Measurements from ENCODE around the gene ANKRD11.
"Not testable (repeated sequence)": the region's sequence is repeated elsewhere in the genome, so short reads cannot be mapped to it uniquely, and the experiment has no call there.

Gene ANKRD11

DNA sequence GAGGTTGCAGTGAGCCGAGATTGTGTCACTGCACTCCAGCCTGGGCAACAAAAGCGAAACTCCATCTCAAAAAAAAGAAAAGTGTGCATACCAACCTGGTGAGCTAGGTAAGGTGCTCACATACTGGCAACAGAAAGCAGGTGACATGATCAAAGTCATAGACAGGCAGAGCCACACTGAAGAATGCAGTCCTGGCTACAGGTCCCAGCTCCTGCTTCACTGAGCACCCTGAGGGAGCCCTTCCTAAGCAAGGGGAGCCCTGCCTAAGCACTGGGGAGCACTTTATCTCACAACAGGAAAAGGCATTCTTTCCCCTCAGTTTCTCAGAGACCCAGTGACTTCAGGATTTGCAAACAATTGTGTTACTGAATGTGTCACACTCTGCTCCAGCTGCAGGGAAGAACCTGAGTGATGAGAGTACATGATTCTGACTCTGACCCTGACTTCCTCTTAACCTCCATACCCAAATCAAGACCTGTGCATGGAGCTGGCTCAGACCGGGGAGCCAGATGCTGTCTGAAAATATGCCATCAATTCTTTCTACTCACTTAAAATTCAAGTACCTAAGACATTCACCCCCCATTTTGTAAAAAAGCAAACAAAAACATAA is 40.5 kb downstream of the ANKRD11 start:
- no peak for DNase-seq

DNA sequence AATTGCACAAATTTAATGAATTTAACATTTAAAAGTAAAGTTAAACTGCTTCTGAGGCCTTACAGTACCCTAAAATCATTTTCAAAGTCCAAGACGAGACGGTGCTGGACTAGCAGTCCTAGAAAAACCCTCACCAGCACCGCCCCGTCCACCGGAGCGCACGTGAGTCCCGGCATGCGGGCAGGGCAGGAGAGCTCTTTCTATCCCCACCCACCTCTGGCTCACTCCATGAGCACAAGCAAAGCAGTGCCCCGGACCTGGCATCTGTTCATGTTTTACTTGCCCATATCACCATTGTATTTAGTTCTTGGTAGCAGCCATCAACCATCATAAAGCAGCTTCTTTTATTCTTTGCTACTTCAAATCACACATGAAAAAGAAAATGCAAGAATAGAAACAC is 41.7 kb downstream of the ANKRD11 start:
- DNase-seq, result no peak

DNA sequence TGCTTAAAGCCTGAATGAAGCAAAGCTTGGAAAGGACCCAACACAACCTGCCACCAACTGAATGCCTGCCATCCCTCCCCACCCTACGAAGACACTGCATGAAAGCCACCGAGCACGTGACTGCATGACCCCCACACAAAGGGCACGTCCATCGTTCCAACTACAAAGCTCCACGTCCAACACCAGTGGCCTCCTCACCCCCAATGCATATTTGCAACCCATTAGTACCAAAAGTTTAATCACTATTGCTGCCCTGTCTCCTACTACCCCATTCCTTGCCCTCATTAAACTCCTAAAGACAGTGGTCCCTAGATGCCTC is 43.4 kb downstream of the ANKRD11 start:
- no peak for DNase-seq

DNA sequence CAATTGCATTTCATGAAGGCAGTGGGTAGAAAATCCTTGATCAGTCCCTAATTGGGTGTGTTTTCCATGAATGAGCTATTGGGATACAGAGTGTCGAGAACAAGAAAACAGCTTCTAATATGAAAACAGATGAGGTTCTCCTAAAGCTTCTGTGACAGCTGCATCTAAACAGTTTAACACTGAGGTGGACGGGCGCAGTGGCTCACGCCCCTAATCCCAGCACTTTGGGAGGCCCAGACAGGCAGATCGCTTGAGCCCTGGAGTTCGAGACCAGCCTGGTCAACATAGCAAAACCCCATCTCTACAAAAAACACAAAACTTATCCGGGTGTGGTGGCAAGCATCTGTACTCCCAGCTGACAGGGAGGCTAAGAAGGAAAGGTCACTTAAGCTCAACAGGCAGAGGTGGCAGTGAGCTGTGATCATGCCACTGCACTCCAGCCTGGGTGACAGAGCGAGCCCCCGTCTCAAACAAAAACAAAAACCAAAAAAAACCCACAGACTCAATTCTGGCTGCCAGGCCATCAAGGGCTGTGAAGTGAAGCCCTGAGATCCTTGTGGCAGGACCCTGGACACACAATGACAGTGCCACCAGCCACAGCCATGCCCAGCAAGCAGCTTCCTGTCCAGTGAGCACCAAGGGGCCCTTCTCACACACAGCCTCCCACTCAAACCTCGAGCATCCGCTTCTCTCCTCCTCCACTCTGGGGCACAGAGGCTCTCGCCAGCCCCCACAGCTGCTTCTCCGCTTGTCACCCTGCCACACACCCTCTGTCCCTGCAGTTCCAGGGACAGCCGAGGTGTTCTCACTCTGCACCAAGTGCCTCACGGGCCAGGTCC is 44.0 kb downstream of the ANKRD11 start:
- DNase-seq, result no peak

DNA sequence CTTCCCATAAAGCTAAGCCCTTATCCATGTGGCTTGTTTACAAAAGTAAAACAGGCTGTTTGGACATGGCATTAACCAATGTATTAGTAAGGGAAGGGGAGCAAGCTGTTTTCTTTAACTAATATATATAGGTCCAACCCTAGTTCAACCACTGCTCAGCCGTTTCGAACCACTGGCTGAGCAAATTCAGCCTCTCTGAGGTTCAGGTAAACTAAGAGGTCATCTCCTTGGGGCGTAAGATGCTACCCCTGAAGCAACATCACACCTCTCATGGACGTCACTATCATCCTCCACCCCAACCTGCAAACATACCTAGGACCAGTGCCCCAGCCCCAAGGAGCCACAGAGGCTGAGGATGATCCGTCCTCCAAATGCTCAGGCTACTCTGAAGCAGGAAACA is 45.2 kb downstream of the ANKRD11 start:
- no peak for DNase-seq

DNA sequence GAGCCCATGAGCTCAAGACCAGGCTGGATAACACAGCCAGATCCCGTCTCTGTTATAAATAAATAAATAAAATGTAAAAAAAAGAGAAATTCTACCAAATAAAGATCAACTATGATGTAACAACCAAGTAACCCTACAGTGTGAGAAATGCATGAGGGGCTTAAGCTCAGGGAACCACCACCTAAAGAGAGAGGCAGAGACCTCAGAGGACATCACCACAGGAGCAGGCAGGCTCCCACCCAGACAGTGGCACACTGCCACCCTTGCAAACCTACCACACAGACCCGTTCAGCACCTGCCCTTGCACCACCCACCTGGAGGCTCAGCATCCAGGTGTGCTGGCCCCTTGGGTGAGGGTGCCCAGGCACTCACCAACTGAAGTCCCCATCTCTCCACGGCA is 45.6 kb downstream of the ANKRD11 start:
- no peak for DNase-seq

DNA sequence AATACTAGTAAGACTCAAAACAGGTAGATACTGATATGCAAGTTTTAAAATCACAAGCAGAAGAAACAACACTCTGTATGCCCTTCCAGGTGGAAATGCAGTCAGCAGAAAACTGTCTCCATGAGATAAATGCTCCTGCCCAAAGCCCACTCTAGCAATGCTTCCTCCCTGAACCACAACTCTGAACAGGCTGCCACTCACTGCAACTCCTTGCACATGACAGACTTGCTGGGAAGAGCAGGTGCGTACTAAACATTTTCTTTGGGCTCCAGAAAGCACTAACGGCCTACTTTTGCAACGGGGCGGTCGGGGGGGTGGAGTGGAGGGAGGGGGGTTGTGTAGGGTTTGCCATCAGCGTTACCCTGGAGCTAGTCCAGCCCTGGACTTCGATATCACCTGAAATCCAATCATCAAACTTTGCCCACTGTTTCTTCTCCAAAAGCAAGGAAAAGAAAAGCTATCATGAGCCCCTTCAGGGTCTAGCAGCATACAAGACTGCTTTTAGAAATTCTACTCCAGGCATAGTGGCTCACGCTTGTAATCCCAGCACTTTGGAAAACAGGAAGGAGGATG is 46.1 kb downstream of the ANKRD11 start:
- no peak for DNase-seq

DNA sequence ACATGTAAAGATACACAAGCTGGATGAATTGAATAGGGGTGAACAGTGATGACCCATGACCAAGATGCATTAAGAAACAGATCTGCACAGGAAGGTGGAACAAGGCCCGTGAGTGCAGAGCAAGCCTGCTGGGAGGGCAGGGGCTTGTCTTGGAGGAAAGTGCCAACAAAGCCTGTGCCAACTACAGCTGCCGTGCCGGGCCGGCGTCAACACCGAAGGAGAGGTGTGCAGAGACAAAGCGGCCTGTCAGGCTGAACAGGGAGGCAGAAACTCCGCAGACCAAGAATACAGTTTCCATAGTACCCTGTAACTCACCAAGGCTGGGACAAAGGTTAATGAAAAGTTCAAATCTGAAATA is 46.7 kb downstream of the ANKRD11 start:
- no peak for DNase-seq

DNA sequence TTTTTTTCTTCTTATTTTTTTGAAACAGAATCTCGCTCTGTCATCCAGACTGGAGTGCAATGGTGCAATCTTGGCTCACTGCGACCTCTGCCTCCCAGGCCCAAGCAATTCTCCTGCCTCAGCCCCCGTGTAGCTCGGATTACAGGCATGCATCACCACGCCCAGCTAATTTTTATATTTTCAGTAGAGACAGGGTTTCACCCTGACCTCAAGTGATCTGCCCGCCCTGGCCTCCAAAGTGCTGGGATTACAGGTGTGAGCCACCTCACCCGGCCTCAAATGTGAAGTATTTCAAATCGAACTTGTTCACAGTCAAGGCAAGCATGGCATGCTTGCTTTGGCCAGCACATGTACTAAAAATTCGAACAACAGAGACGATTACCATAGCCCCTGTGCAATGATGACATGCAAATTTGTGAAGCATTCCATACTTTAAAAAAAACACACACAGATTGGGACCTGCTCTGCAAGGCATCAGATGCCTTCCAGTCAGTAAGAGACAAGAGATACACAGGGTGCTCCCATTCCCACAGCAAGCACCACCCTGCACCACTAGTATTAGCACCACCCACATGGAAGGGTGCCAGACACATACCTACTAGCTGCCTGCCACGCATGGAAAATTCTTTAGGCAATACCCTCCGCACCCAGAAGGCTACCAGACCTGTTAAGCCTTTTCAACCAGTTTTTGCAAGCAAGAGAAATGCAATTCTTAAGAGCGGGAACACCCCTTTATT is 47.2 kb downstream of the ANKRD11 start:
- peak; percentile 70 for DNase-seq

DNA sequence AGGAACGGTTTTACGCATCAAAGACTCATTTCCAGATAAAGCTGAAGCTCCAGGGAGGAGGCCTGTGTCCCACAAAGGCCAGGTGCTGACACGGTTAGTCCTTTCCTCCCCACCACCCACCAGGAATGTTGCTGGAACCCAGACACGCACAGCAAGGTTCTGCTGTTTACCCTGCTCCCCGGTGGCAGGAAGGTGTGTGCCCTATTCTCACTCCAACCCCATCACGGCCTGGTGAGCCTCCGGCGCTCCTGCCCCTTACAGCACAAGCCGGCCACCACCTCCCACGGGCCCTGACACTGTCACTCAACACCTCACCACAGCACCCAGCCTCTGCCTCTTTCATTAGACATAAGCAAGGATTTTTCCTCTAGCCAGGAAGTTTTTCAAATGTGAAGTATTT is 47.8 kb downstream of the ANKRD11 start:
- DNase-seq, result no peak

DNA sequence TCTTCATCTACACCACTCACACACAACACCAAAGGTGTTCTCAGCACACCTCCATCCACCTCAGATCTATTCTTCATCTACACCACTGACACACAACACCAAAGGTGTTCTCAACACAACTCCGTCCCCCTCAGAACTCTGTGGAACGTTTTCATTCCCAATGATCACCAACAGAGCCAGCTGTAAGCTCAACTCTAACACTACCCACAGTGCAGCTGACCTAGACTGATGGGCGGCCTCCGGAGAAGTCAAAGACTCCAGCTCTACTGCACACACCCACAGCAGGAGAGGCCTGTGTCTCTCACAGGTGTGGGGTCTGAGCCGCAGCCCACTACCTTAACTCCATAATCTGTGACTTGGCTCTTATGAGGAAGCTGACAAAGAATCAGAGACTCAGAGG is 50.7 kb downstream of the ANKRD11 start:
- no peak for DNase-seq

DNA sequence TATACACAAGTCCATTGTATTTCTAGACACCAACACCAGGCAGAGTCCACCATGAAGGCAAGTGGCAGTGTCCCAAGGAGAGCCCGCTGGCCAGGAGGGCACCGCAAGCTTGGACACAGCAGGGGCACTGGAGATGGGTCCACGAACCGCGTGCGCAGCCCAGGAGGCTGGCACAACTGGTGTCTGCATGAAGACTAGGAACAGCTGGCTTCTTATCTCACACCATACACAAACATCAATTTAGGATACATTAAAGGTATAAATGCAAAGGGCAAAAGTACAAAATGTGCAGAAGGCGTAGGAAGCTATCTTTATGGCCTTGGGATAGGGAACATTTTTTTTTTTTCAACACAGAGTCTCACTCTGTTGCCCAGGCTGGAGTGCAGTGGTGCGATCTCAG is 52.4 kb downstream of the ANKRD11 start:
- DNase-seq, result no peak

DNA sequence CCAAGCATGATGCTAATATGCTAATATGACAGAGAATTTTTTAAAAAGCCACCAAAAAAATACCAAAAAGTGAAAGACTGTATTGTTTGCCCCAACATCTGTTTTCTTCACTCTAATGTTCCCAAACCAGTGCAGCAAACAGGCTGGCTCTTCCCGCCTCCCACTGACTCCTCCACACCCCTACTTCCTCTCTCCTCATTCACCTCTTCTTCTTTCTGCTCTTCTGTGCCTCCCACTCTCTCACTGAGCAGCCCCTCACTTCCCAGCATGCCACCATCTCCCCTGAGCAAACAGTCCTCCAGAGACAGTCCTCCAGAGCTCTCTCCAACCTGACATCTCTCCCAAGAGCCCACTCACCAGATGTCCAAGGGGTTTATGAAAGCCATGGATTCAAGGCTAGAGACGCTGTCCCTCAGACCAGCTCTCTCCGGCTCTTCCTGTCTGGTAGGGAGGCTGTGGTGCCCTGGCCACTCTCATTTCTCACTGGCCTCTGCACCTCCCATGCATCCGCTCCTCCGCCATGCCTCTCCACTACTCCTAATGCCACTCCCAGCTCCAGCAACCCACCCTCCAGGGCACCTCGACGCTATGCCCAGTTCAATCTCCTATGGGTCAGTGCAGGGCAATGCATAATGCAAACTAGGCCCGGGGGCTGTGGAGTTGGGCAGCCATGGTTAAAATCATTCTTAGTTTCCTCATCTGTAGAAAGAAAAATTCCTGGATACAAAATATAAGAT is 52.9 kb downstream of the ANKRD11 start:
- DNase-seq, result no peak

DNA sequence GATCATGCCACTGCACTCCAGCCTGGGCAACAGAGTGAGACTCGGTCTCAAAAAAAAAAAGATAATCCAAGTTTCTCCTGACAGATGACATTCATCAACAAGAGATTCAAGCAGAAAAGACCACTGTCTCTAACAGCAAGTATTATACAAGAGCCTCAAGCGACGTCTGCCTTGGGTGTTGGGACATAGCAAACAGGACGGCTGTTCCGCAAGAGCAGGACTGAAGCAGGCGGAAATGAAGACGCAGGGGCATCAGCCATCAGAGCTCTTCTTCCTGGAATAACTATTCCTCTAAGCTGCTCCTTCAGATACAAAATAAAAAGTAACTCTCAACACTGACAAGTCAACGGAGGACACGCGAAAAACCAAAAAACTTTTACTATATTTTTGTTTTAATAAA is 54.0 kb downstream of the ANKRD11 start:
- DNase-seq, result no peak

DNA sequence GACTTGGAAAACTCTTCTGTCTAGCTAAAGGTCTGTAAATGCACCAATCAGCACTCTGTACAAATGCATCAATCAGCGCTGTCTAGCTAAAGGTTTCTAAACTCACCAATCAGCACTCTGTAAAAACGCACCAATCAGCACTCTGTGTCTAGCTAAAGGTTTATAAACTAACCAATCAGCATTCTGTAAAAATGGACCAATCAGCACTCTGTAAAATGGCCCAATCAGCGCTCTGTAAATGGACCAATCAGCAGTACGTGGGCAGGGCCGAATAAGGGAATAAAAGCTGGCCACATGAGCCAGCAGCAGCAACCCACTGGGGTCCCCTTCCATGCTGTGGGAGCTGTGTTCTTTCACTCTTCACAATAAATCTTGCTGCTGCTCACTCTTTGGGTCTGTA is 55.3 kb downstream of the ANKRD11 start:
- not testable (repeated sequence) for DNase-seq

DNA sequence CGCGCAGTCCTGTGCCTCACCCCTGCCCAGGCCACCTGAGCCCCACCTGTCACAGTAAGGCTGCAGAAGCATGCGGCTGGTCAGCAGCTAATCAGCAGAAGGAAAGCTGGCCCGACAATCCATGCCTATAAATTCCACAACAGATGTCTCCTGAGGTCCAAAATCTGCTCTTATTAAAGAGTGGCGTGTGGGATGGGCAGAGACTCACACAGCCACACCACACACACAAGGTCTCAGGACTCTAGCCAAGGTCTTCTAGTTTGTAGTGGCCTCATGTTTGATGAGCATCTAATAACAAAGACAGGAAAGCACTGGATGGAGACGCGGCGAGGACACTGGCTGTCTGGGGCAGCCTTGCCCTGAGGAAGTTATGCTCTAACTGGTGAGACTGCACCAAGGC is 55.9 kb downstream of the ANKRD11 start:
- no peak for DNase-seq

DNA sequence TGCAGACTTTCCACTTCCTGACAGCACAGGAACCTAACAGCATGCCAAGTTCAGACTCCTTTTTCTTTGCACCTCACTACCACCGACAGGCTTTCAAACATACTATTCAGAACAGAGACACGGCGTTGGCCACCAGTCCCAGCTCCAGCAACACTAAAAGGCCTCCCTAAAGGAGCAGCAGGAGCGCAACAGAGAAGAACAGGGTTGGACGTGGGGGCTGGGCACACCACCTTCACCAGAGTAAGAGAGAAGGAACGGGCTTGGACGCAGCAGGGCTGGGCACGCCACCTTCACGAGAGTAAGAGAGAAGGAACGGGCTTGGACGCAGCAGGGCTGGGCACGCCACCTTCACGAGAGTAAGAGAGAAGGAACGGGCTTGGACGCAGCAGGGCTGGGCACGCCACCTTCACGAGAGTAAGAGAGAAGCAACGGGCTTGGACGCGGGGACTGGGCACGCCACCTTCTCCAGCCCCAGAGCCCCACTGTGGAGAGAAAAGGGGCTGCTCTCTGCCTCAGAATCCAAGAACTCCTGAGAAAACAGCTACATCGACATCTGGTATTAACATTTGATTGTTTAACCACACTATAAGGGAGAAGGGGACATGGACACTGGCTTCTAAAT is 56.9 kb downstream of the ANKRD11 start:
- DNase-seq, result not testable (repeated sequence)

DNA sequence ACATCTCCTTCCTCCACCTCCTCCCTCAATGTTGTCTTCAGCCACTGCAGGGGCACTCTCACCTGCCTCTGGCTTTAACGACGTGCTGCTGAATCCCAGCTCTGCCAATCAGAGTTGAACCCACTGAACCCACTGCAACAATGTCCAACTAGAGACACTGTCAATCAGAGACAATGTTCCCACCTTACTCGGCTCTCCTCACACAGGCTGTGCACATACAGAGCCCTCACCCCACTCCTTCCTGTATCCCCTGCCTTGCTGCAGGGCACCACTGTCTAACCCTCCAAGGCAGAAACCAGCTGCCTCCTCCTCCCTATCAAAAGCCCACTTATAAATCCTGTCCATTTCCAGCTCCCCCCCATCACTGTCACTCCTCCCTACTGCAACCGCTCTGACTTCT is 58.7 kb downstream of the ANKRD11 start:
- no peak for DNase-seq

DNA sequence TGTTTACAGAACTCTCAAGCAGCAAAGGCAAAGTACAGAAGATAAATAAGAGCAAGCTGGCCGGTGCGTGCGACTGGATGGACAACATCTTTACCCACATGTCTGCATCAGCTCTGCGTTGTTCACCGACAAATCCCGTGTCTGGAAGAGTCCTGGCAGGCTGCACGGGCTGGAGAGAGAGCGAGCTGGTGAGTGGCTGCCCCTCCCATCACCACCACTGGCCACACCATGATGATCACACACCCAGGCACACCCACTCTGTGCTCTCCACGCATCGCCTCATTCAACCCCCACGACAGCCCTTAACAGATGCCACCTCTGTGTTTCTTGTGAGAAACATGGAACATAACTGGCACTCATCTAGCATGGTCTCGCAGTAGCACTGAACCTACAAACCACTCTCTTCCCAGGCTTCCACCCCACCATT is 59.2 kb downstream of the ANKRD11 start:
- no peak for DNase-seq

DNA sequence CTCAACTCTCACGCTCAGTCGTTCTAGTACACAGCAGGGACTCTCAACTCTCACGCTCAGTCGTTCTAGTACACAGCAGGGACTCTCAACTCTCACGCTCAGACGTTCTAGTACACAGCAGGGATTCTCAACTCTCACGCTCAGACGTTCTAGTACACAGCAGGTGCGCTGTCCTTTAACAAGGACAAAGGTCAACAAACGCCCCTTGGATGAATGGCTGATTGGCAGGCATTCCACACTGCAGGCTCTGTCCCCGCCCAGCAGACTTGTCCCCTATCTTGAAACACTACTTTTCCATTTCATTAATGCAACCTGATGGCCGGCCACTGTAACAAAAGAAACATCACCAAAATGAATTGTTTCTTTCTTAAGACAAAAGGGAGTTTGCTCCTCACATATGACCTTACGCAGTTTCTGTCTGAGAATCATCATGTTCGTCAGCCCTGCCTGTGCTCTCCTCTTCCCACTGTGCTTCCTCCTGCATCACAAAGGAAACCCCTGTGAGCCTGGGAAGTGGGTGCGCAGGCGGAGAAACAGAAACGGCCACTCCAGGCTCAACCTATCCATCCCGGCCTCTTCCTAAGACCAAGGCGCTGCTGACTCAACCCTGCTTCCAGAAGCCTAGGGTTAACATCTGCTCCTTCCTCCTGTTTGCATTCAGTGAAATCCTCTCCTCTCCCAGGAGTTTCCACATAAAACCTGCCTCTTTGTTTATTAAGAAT is 59.8 kb downstream of the ANKRD11 start:
- DNase-seq, result no peak

DNA sequence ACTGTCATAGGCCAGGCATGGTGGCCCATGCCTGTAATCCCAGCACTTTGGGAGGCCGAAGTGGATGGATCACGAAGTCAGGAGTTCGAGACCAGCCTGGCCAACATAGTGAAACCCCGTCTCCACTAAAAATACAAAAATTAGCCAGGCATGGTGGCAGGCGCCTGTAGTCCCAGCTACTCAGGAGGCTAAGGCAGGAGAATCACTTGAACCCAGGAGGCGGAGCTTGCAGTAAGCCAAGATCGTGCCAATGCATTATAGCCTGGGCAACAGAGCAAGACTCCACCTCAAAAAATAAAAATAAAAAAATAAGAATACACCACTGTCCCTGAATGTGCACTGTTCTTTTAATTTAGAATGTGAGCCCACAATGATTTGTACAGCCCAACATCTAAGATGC is 61.8 kb downstream of the ANKRD11 start:
- DNase-seq, result not testable (repeated sequence)
